Measurements from ENCODE around the gene LRRC7. TPM values are rescaled to one million over a fixed set of nuclear protein-coding genes. Genes with fewer than 3 reads are reported as not detected.

Gene LRRC7
- total RNA-seq, 1 experiment from 2014 or later, result not detected

DNA sequence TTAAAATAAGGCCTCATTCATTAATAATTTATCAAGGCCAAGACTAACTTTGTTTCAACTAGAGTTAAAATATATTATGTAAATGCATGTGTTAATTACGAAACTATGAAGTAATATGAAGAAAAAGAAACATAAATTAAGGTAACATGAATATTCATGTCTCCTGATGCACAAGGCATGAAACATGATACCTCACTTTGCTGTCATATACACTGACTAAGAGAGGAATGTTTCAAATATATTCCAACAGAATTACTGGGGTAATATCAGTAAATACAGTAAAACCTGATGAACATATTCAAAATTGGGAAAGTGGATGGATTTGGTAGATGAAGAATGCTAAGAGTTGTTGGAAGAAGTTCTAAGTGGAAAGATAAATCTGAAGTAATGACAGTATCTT lies 274.6 kb downstream of the LRRC7 start:
- H2AFZ ChIP-seq (ENCODE audit: low read length), result no peak overlapping the region
- no peaks in the 10 kb centered on the region for H3K79me2 ChIP-seq (ENCODE audit: low read length)
- H3K36me3 ChIP-seq (ENCODE audit: insufficient read depth, low read length), result no peaks in the 10 kb centered on the region
- H3K9me2 ChIP-seq (replicated peaks; ENCODE audit: insufficient read depth, low read length), result no peaks in the 10 kb centered on the region
- no peak overlapping the region for H3K4me2 ChIP-seq (ENCODE audit: low read depth, low read length, poor library complexity, severe bottlenecking)
- H3K9me3 ChIP-seq (ENCODE audit: low read length), result no peaks in the 10 kb centered on the region
- H3K9ac ChIP-seq (ENCODE audit: low read length), result no peak overlapping the region
- DNase-seq, result no peak
- no peaks in the 10 kb centered on the region for H3K4me1 ChIP-seq (ENCODE audit: low read length)
- H4K20me1 ChIP-seq (ENCODE audit: insufficient read depth, low read depth, low read length), result no peaks in the 10 kb centered on the region
- H3K27me3 ChIP-seq (ENCODE audit: low read length), result no peaks in the 10 kb centered on the region
- no peak overlapping the region for H3K4me3 ChIP-seq (ENCODE audit: low read length)
- no peak overlapping the region for H3K27ac ChIP-seq (ENCODE audit: low read length)

- no peak for DNase-seq
- H3K9me3 ChIP-seq (ENCODE audit: low read length), result no peaks in the 10 kb centered on the region
- no peaks in the 10 kb centered on the region for H3K79me2 ChIP-seq (ENCODE audit: low read length)
- H3K27me3 ChIP-seq (ENCODE audit: low read length), result no peaks in the 10 kb centered on the region
- no peaks in the 10 kb centered on the region for H4K20me1 ChIP-seq (ENCODE audit: insufficient read depth, low read depth, low read length)
- no peak overlapping the region for H3K4me3 ChIP-seq (ENCODE audit: low read length)
- no peaks in the 10 kb centered on the region for H3K9me2 ChIP-seq (replicated peaks; ENCODE audit: insufficient read depth, low read length)
- no peak overlapping the region for H3K9ac ChIP-seq (ENCODE audit: low read length)
- H3K36me3 ChIP-seq (ENCODE audit: insufficient read depth, low read length), result no peaks in the 10 kb centered on the region
- H3K4me1 ChIP-seq (ENCODE audit: low read length), result no peaks in the 10 kb centered on the region
- H2AFZ ChIP-seq (ENCODE audit: low read length), result no peak overlapping the region
- no peak overlapping the region for H3K4me2 ChIP-seq (ENCODE audit: low read depth, low read length, poor library complexity, severe bottlenecking)
- H3K27ac ChIP-seq (ENCODE audit: low read length), result no peak overlapping the region
Measured at GRCh38 chr1:69845655-69846054, 277.9 kb downstream of the LRRC7 start.

- Histone ChIP-seq H4K20me1 (ENCODE audit: insufficient read depth, low read depth, low read length) (no peaks in the 10 kb centered on the region), H3K9ac (ENCODE audit: low read length) (no peak overlapping the region), H3K27me3 (ENCODE audit: low read length) (no peaks in the 10 kb centered on the region), H2AFZ (ENCODE audit: low read length) (no peak overlapping the region), H3K9me3 (ENCODE audit: low read length) (no peaks in the 10 kb centered on the region), H3K4me1 (ENCODE audit: low read length) (no peaks in the 10 kb centered on the region), H3K27ac (ENCODE audit: low read length) (no peak overlapping the region), H3K9me2 (replicated peaks; ENCODE audit: insufficient read depth, low read length) (no peaks in the 10 kb centered on the region), H3K36me3 (ENCODE audit: insufficient read depth, low read length) (no peaks in the 10 kb centered on the region), H3K4me3 (ENCODE audit: low read length) (no peak overlapping the region), H3K79me2 (ENCODE audit: low read length) (no peaks in the 10 kb centered on the region), H3K4me2 (ENCODE audit: low read depth, low read length, poor library complexity, severe bottlenecking) (no peak overlapping the region)
- DNase-seq, result no peak
Measured at GRCh38 chr1:69846267-69846666, 278.5 kb downstream of the LRRC7 start.

GRCh38 chr1:69847670-69848069 lies 279.9 kb downstream of the LRRC7 start:
- H3K36me3 ChIP-seq (ENCODE audit: insufficient read depth, low read length), result no peaks in the 10 kb centered on the region
- H3K4me3 ChIP-seq (ENCODE audit: low read length), result no peak overlapping the region
- no peaks in the 10 kb centered on the region for H3K27me3 ChIP-seq (ENCODE audit: low read length)
- H2AFZ ChIP-seq (ENCODE audit: low read length), result no peak overlapping the region
- no peaks in the 10 kb centered on the region for H4K20me1 ChIP-seq (ENCODE audit: insufficient read depth, low read depth, low read length)
- H3K4me2 ChIP-seq (ENCODE audit: low read depth, low read length, poor library complexity, severe bottlenecking), result no peak overlapping the region
- no peak overlapping the region for H3K27ac ChIP-seq (ENCODE audit: low read length)
- H3K9ac ChIP-seq (ENCODE audit: low read length), result no peak overlapping the region
- H3K79me2 ChIP-seq (ENCODE audit: low read length), result no peaks in the 10 kb centered on the region
- H3K9me2 ChIP-seq (replicated peaks; ENCODE audit: insufficient read depth, low read length), result no peaks in the 10 kb centered on the region
- no peaks in the 10 kb centered on the region for H3K9me3 ChIP-seq (ENCODE audit: low read length)
- no peaks in the 10 kb centered on the region for H3K4me1 ChIP-seq (ENCODE audit: low read length)
- no peak for DNase-seq

DNA sequence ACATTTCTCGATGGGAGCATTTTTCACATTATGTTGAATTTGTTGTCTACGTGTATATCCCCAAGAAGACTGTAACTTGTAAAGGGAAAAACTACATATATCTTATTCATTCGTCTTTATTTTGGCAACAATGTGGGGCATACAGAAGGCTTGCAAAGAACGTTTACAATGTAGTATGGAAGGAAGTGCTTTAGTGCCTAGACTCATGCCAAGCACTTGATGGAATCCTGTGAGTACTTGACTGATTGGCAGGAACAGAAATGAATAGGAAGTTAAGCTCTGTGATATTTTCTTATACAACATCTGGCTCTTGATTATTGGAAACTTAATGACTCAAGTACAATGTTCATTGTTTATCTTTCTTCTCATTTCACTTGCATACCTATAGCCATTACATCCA lies 284.4 kb downstream of the LRRC7 start:
- no peaks in the 10 kb centered on the region for H3K79me2 ChIP-seq (ENCODE audit: low read length)
- no peak for DNase-seq

DNA sequence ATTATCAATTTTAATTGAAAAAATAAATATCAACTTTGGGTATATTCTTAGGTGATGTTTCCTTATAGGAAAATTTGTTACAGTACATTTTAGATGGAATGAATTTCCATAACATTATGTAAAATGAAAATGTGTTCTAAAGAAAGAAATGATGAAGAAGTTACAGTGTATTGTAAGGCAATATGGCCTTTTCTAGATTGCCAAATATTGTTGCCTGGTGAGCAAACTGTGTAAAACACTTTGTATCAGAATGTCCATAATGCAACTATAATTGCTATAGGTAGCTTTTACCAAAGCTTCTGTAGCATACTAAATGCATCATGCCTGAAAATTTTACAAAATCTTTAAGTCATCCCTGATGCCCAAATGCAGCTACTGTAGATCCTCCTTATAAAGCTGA lies 285.0 kb downstream of the LRRC7 start:
- Histone ChIP-seq H3K27ac (ENCODE audit: low read length) (no peak overlapping the region), H3K9me3 (ENCODE audit: low read length) (no peaks in the 10 kb centered on the region), H3K27me3 (ENCODE audit: low read length) (no peaks in the 10 kb centered on the region), H3K4me2 (ENCODE audit: low read depth, low read length, poor library complexity, severe bottlenecking) (no peak overlapping the region), H3K4me3 (ENCODE audit: low read length) (no peak overlapping the region), H3K9me2 (replicated peaks; ENCODE audit: insufficient read depth, low read length) (no peaks in the 10 kb centered on the region), H3K36me3 (ENCODE audit: insufficient read depth, low read length) (no peaks in the 10 kb centered on the region), H3K9ac (ENCODE audit: low read length) (no peak overlapping the region), H4K20me1 (ENCODE audit: insufficient read depth, low read depth, low read length) (no peaks in the 10 kb centered on the region), H3K79me2 (ENCODE audit: low read length) (no peaks in the 10 kb centered on the region), H2AFZ (ENCODE audit: low read length) (no peak overlapping the region), H3K4me1 (ENCODE audit: low read length) (no peaks in the 10 kb centered on the region)
- DNase-seq, result no peak

More for the DNA sequence above, 284.4 kb downstream of the LRRC7 start:
- H3K9me2 ChIP-seq (replicated peaks; ENCODE audit: insufficient read depth, low read length), result no peaks in the 10 kb centered on the region
- no peak overlapping the region for H3K9ac ChIP-seq (ENCODE audit: low read length)
- H2AFZ ChIP-seq (ENCODE audit: low read length), result no peak overlapping the region
- no peaks in the 10 kb centered on the region for H3K36me3 ChIP-seq (ENCODE audit: insufficient read depth, low read length)
- no peak overlapping the region for H3K27ac ChIP-seq (ENCODE audit: low read length)
- no peak overlapping the region for H3K4me2 ChIP-seq (ENCODE audit: low read depth, low read length, poor library complexity, severe bottlenecking)
- H3K9me3 ChIP-seq (ENCODE audit: low read length), result no peaks in the 10 kb centered on the region
- no peaks in the 10 kb centered on the region for H3K4me1 ChIP-seq (ENCODE audit: low read length)
- no peaks in the 10 kb centered on the region for H3K27me3 ChIP-seq (ENCODE audit: low read length)
- no peak overlapping the region for H3K4me3 ChIP-seq (ENCODE audit: low read length)
- H4K20me1 ChIP-seq (ENCODE audit: insufficient read depth, low read depth, low read length), result no peaks in the 10 kb centered on the region

DNA sequence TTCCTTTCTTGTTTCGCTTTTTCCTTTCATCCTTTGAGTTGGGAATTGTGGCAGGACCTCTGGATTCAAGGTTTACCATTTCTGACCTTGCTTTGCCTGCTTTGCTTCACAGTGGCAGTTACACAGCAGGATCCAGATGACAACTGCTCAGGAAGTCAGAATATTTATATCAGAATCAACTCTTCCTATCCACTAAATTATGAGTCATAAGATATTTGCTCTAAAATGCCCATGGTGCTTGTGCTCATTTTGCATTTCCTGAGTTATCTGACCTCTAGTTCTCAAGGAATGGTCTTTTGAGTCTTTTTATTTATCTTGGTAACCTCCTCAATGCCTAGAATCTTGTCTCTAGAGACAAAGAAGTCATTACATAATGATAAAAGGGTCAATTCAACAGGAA lies 290.8 kb downstream of the LRRC7 start:
- Histone ChIP-seq H2AFZ (ENCODE audit: low read length) (no peak overlapping the region), H3K9me3 (ENCODE audit: low read length) (no peaks in the 10 kb centered on the region), H3K4me3 (ENCODE audit: low read length) (no peak overlapping the region), H3K27ac (ENCODE audit: low read length) (no peak overlapping the region), H3K4me1 (ENCODE audit: low read length) (no peaks in the 10 kb centered on the region), H3K9ac (ENCODE audit: low read length) (no peak overlapping the region), H3K79me2 (ENCODE audit: low read length) (no peaks in the 10 kb centered on the region), H3K36me3 (ENCODE audit: insufficient read depth, low read length) (no peaks in the 10 kb centered on the region), H3K4me2 (ENCODE audit: low read depth, low read length, poor library complexity, severe bottlenecking) (no peak overlapping the region), H3K9me2 (replicated peaks; ENCODE audit: insufficient read depth, low read length) (no peaks in the 10 kb centered on the region), H4K20me1 (ENCODE audit: insufficient read depth, low read depth, low read length) (no peaks in the 10 kb centered on the region), H3K27me3 (ENCODE audit: low read length) (no peaks in the 10 kb centered on the region)
- no peak for DNase-seq

- Histone ChIP-seq H2AFZ (ENCODE audit: low read length) (no peak overlapping the region), H3K27ac (ENCODE audit: low read length) (no peak overlapping the region), H3K9me3 (ENCODE audit: low read length) (no peaks in the 10 kb centered on the region), H3K9ac (ENCODE audit: low read length) (no peak overlapping the region), H4K20me1 (ENCODE audit: insufficient read depth, low read depth, low read length) (no peaks in the 10 kb centered on the region), H3K4me1 (ENCODE audit: low read length) (no peaks in the 10 kb centered on the region), H3K36me3 (ENCODE audit: insufficient read depth, low read length) (no peaks in the 10 kb centered on the region), H3K27me3 (ENCODE audit: low read length) (no peaks in the 10 kb centered on the region), H3K4me2 (ENCODE audit: low read depth, low read length, poor library complexity, severe bottlenecking) (no peak overlapping the region), H3K9me2 (replicated peaks; ENCODE audit: insufficient read depth, low read length) (no peaks in the 10 kb centered on the region), H3K79me2 (ENCODE audit: low read length) (no peaks in the 10 kb centered on the region), H3K4me3 (ENCODE audit: low read length) (no peak overlapping the region)
- no peak for DNase-seq
Measured at GRCh38 chr1:69861641-69862040, 293.9 kb downstream of the LRRC7 start.

GRCh38 chr1:69862906-69863305 lies 295.2 kb downstream of the LRRC7 start:
- H3K4me2 ChIP-seq (ENCODE audit: low read depth, low read length, poor library complexity, severe bottlenecking), result no peak overlapping the region

More at GRCh38 chr1:69862906-69863305, 295.2 kb downstream of the LRRC7 start:
- no peaks in the 10 kb centered on the region for H3K9me2 ChIP-seq (replicated peaks; ENCODE audit: insufficient read depth, low read length)
- H3K36me3 ChIP-seq (ENCODE audit: insufficient read depth, low read length), result no peaks in the 10 kb centered on the region
- no peak overlapping the region for H3K9ac ChIP-seq (ENCODE audit: low read length)
- no peak overlapping the region for H3K4me3 ChIP-seq (ENCODE audit: low read length)
- no peaks in the 10 kb centered on the region for H3K79me2 ChIP-seq (ENCODE audit: low read length)
- no peak overlapping the region for H3K27ac ChIP-seq (ENCODE audit: low read length)
- H3K4me1 ChIP-seq (ENCODE audit: low read length), result no peaks in the 10 kb centered on the region
- H3K9me3 ChIP-seq (ENCODE audit: low read length), result no peaks in the 10 kb centered on the region
- no peak overlapping the region for H2AFZ ChIP-seq (ENCODE audit: low read length)
- no peaks in the 10 kb centered on the region for H3K27me3 ChIP-seq (ENCODE audit: low read length)
- DNase-seq, result no peak
- H4K20me1 ChIP-seq (ENCODE audit: insufficient read depth, low read depth, low read length), result no peaks in the 10 kb centered on the region

Data from Karpas-422 (cell line).